ENCODE results near the gene AGXT. TPM values are rescaled to one million over a fixed set of nuclear protein-coding genes. Genes with fewer than 3 reads are reported as not detected.

AGXT gene
- total and polyA plus RNA-seq, 5 donors: 0.14 TPM; not detected in 4

- no peaks in the 10 kb centered on the region for H3K4me1 ChIP-seq (ENCODE audit: control insufficient read depth, insufficient read depth, low read length)
- DNase-seq: peak; percentile 8 to 37 (median 35)
- intact Hi-C loops (cut with DNase I): no loop called here
- no peaks in the 10 kb centered on the region for H3K9me3 ChIP-seq (ENCODE audit: control insufficient read depth, low read length)
- 86% methylated on average over 38 of the region's 38 CpGs for WGBS
- no peak overlapping the region for H3K4me3 ChIP-seq (ENCODE audit: low read length)
- H3K27me3 ChIP-seq (ENCODE audit: control insufficient read depth, insufficient read depth): no peaks in the 10 kb centered on the region
- H3K27ac ChIP-seq (ENCODE audit: low read length): no peak overlapping the region
- no peak for ATAC-seq
These were observed 21.3 kb downstream of the AGXT start for GRCh38 chr2:240889601-240890560.

GRCh38 chr2:240890691-240891090 lies 22.1 kb downstream of the AGXT start:
- H3K9me3 ChIP-seq (ENCODE audit: control insufficient read depth, low read length): no peaks in the 10 kb centered on the region
- 76% methylated on average over 14 of the region's 14 CpGs for WGBS
- DNase-seq (peak in 1 of 3 donors; percentile 36), ATAC-seq (no peak)
- H3K4me1 ChIP-seq (ENCODE audit: control insufficient read depth, insufficient read depth, low read length): no peaks in the 10 kb centered on the region
- intact Hi-C loops (cut with DNase I): no loop called here
- no peaks in the 10 kb centered on the region for H3K27me3 ChIP-seq (ENCODE audit: control insufficient read depth, insufficient read depth)
- no peak overlapping the region for H3K27ac ChIP-seq (ENCODE audit: low read length)
- no peak overlapping the region for H3K4me3 ChIP-seq (ENCODE audit: low read length)

DNA sequence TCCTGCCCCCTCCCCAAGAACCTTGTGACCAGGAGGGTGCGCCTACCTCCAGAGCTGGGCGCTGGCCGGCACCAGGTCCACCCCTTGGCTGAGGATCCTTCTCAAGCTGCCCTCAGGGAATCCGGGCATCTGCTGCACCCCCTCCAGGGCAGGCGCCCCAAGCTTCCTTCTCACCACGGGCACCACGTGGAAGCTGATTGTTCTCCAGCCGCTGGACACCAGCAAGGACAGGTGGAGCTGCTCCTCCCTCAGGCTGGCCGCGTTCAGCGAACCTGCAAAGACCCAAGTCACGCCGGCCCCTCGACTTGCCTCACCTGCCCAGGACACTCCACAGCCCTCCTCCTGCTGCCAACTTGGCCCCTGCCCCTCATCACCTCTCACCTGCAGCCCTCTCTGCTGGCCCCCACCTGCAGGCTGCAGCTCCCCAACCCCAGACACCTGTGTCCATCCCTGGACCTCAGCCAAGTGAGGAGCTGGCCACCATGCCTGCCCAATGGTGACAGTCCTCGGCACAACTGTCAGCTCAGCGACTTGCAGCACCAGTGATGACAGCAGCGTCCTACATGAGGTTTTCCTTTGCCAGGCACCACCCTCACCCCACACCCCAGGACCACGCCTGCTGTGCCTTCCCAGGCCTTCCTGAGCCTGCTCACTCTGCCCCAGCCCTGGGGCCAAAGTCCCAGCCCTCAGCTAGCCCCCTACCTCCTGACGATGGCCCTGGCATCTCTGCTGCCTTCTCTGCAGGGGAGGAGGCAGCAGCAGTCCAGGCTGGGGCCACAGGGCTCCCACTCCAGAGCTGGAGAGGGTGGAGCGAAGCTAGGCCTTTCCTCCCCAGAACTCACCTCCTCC lies 23.1 kb downstream of the AGXT start:
- no peak for ATAC-seq
- Histone ChIP-seq H3K27me3 (ENCODE audit: control insufficient read depth, insufficient read depth) (no peaks in the 10 kb centered on the region), H3K4me1 (ENCODE audit: control insufficient read depth, insufficient read depth, low read length) (no peaks in the 10 kb centered on the region), H3K4me3 (ENCODE audit: low read length) (no peak overlapping the region), H3K27ac (ENCODE audit: low read length) (no peak overlapping the region), H3K9me3 (ENCODE audit: control insufficient read depth, low read length) (no peaks in the 10 kb centered on the region)
- intact Hi-C loops (cut with DNase I): no loop called here
- peak; percentile 4 to 47 (median 37) for DNase-seq
- WGBS: 74% methylated on average over 20 of the region's 20 CpGs

- no peak for ATAC-seq
- peak in 2 of 3 donors; percentile 37 to 41 for DNase-seq
- intact Hi-C loops (cut with DNase I): no loop called here
- Histone ChIP-seq H3K27me3 (ENCODE audit: control insufficient read depth, insufficient read depth) (no peaks in the 10 kb centered on the region), H3K4me3 (ENCODE audit: low read length) (no peak overlapping the region), H3K27ac (ENCODE audit: low read length) (no peak overlapping the region), H3K4me1 (ENCODE audit: control insufficient read depth, insufficient read depth, low read length) (no peaks in the 10 kb centered on the region), H3K9me3 (ENCODE audit: control insufficient read depth, low read length) (no peaks in the 10 kb centered on the region)
- WGBS: 70% methylated on average over 9 of the region's 9 CpGs
These were observed 23.7 kb downstream of the AGXT start for GRCh38 chr2:240892356-240892755.

DNA sequence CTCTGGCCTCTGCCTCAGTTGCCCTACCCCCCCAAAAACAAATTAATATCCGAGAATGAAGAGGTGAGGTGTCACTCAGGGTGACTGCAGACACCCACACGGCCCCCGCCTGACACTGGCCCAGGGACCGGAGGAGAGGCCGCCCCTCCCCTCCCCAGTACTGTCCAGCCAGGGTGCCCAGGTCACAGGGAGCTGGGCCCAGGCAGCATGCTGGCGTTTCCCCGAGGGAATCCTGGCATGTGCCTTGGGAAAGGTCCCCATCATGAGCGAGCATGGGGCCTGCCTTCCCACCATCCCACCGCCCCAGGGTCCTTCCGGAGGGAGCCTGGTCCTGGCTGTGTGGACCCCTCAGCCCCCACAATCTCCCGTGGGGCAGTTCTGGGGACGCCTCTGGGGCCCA lies 24.3 kb downstream of the AGXT start:
- ATAC-seq (no peak), DNase-seq (peak in 1 of 3 donors; percentile 33)
- no peaks in the 10 kb centered on the region for H3K4me1 ChIP-seq (ENCODE audit: control insufficient read depth, insufficient read depth, low read length)
- intact Hi-C loops (cut with DNase I): no loop called here
- H3K27ac ChIP-seq (ENCODE audit: low read length): no peak overlapping the region
- 82% methylated on average over 12 of the region's 12 CpGs for WGBS
- H3K4me3 ChIP-seq (ENCODE audit: low read length): no peak overlapping the region
- H3K9me3 ChIP-seq (ENCODE audit: control insufficient read depth, low read length): no peaks in the 10 kb centered on the region
- no peaks in the 10 kb centered on the region for H3K27me3 ChIP-seq (ENCODE audit: control insufficient read depth, insufficient read depth)

GRCh38 chr2:240893363-240893844 lies 24.8 kb downstream of the AGXT start:
- ATAC-seq (peak in 1 of 2 donors; percentile 6), DNase-seq (peak; percentile 16 to 49 (median 49))
- H3K27me3 ChIP-seq (ENCODE audit: control insufficient read depth, insufficient read depth): no peaks in the 10 kb centered on the region
- WGBS: 64% methylated on average over 17 of the region's 17 CpGs
- intact Hi-C loops (cut with DNase I): no loop called here
- H3K27ac ChIP-seq (ENCODE audit: low read length): no peak overlapping the region
- H3K4me1 ChIP-seq (ENCODE audit: control insufficient read depth, insufficient read depth, low read length): no peaks in the 10 kb centered on the region
- H3K4me3 ChIP-seq (ENCODE audit: low read length): no peak overlapping the region
- no peaks in the 10 kb centered on the region for H3K9me3 ChIP-seq (ENCODE audit: control insufficient read depth, low read length)

GRCh38 chr2:240894006-240894405 lies 25.4 kb downstream of the AGXT start:
- H3K4me3 ChIP-seq (ENCODE audit: low read length): no peak overlapping the region
- H3K27ac ChIP-seq (ENCODE audit: low read length): no peak overlapping the region
- WGBS: 88% methylated on average over 9 of the region's 9 CpGs
- H3K27me3 ChIP-seq (ENCODE audit: control insufficient read depth, insufficient read depth): no peaks in the 10 kb centered on the region
- intact Hi-C loops (cut with DNase I): no loop called here
- ATAC-seq (no peak), DNase-seq (peak in 1 of 3 donors; percentile 18)
- no peaks in the 10 kb centered on the region for H3K9me3 ChIP-seq (ENCODE audit: control insufficient read depth, low read length)
- no peaks in the 10 kb centered on the region for H3K4me1 ChIP-seq (ENCODE audit: control insufficient read depth, insufficient read depth, low read length)

DNA sequence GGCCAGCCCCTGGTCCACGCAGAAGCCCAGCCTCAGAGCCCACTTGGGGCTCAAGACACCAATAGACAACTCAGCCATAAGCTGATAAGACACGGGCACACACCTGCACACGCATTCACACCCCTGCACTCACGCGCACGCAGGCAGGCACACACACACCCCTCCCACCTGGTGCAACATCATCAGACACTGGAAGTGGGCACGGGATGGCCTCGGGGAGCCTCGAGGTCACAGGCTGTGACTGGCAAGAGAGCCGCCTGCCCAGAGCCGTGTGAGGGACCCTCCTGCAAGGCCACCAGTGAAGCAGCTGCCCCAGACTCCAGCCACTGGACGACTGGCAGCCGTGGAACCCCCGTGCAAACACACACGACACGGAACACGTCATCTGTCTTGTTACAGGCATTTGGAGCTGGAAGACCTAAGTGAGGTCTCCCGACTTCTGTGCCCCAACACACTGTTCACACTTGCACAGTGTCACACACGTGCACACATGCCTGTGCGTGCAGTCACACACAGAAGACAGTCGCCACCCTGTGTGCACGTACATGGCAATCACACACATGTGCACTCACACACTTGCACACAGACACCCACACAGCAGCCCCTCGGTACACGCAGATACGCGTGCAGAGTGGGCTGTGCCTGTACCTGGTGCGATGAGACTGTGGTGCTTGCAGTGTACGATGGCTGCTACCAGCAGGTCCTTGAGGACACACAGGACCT lies 26.4 kb downstream of the AGXT start:
- H3K27ac ChIP-seq (ENCODE audit: low read length): no peak overlapping the region
- H3K9me3 ChIP-seq (ENCODE audit: control insufficient read depth, low read length): no peaks in the 10 kb centered on the region
- DNase-seq (peak in 2 of 3 donors; percentile 38 to 42), ATAC-seq (no peak)
- no peaks in the 10 kb centered on the region for H3K4me1 ChIP-seq (ENCODE audit: control insufficient read depth, insufficient read depth, low read length)
- WGBS: 89% methylated on average over 28 of the region's 28 CpGs
- H3K27me3 ChIP-seq (ENCODE audit: control insufficient read depth, insufficient read depth): no peaks in the 10 kb centered on the region
- intact Hi-C loops (cut with DNase I): no loop called here
- no peak overlapping the region for H3K4me3 ChIP-seq (ENCODE audit: low read length)

- ATAC-seq: no peak
- no peak within 1 kb of the TSS for H3K4me3 ChIP-seq (ENCODE audit: low read length)
- intact Hi-C loops (cut with DNase I): no loop called here
- H3K9me3 ChIP-seq (ENCODE audit: control insufficient read depth, low read length): no peaks in the 10 kb centered on the region
- DNase-seq: peak in 2 of 3 donors; percentile 40 to 55
- no peaks in the 10 kb centered on the region for H3K27me3 ChIP-seq (ENCODE audit: control insufficient read depth, insufficient read depth)
- 81% methylated on average over 24 of the region's 24 CpGs for WGBS
- no peak within 1 kb of the TSS for H3K27ac ChIP-seq (ENCODE audit: low read length)
- H3K4me1 ChIP-seq (ENCODE audit: control insufficient read depth, insufficient read depth, low read length): no peaks in the 10 kb centered on the region
These were observed 27.2 kb downstream of the AGXT start, which contains the start of gene MAB21L4 for GRCh38 chr2:240895656-240896388. Gene MAB21L4, minus strand, starts transcription at chr2:240896156. Its CDS starts 159 bp downstream, at chr2:240895997.

DNA sequence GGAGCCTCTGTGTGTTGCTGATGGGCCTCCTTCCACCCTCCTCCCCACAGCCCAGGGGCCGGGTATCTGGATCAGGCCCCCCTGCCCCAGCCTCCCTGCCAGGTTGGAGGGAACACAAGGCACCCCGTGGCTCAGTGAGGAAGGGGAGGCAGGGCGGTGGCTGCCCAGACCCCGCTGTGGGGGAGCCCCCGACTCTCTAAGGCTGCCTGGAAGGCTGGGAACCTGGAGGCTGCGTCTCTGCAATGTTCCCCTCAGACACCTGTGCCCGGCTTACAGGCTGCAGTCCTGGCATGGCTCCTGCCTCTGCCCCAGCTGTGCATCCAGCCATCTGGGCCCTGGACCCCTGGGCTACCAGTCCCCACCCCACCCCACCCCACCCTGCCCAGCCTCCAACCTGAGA lies 27.8 kb downstream of the AGXT start:
- WGBS: 65% methylated on average over 7 of the region's 7 CpGs
- Histone ChIP-seq H3K27me3 (ENCODE audit: control insufficient read depth, insufficient read depth) (no peaks in the 10 kb centered on the region), H3K27ac (ENCODE audit: low read length) (no peak overlapping the region), H3K4me3 (ENCODE audit: low read length) (no peak overlapping the region), H3K9me3 (ENCODE audit: control insufficient read depth, low read length) (no peaks in the 10 kb centered on the region), H3K4me1 (ENCODE audit: control insufficient read depth, insufficient read depth, low read length) (no peaks in the 10 kb centered on the region)
- ATAC-seq (no peak), DNase-seq (peak in 2 of 3 donors; percentile 18 to 28)
- intact Hi-C loops (cut with DNase I): no loop called here

Measured in right cardiac atrium (tissue), 5 donors.